SU-DHL-6 (cell line): ENCODE measurements around the gene CFAP45.

Experiments used
- CTCF ChIP-seq: fragments of 200-600 bp; sonication (generic); IDR thresholded peaks from one replicate; pipeline ENCODE4 v1.5.1; 2017; ENCODE audit warnings: antibody characterized with exemption, mild to moderate bottlenecking, low read length, moderate library complexity; ENCODE audit not compliant: insufficient read depth, poor library complexity, severe bottlenecking
- EZH2phosphoT487 ChIP-seq: fragments of 200-600 bp; sonication (generic), shearing (Covaris generic); conservative IDR thresholded peaks from 2 replicates; pipeline ENCODE4 v1.6.1; 2018; ENCODE audit warnings: mild to moderate bottlenecking, antibody characterized with exemption, low read length, moderate library complexity, mixed read lengths

GRCh38 chr1:159839116-159839849 lies 60.7 kb downstream of the CFAP45 start:
- TF ChIP-seq CTCF (no peak), EZH2phosphoT487 (no peak)
